ENCODE results near the gene CCNB3. TPM values are rescaled to one million over a fixed set of nuclear protein-coding genes. Genes with fewer than 3 reads are reported as not detected.

Gene CCNB3
- polyA plus RNA-seq, 3 donors = 0.08 to 0.21 TPM; not detected in 1

GRCh38 chrX:50333308-50333707 lies 128.7 kb downstream of the CCNB3 start:
- Histone ChIP-seq H3K36me3 (replicated peaks in 1 of 2; ENCODE audit: control insufficient read depth in 1 of 2, insufficient read depth in 2 of 2, low read length in 2 of 2) (no peaks in the 10 kb centered on the region), H3K9ac (ENCODE audit: insufficient read depth, low read length, poor library complexity, severe bottlenecking) (no peak overlapping the region), H2AFZ (ENCODE audit: insufficient read depth, low read depth, low read length, poor library complexity, severe bottlenecking) (no peak overlapping the region), H3K9me3 (replicated peaks in 1 of 2; ENCODE audit: control insufficient read depth in 1 of 2, insufficient read depth in 1 of 2, low read length in 2 of 2) (peaks cover 0 to 11% of the 10 kb centered on the region in 2 donors), H3K79me2 (ENCODE audit: insufficient read depth, low read length) (no peaks in the 10 kb centered on the region), H3K4me3 (replicated peaks in 1 of 3; ENCODE audit: low read depth in 2 of 3, low read length in 3 of 3) (no peak overlapping the region), H4K20me1 (ENCODE audit: insufficient read depth, low read length) (no peaks in the 10 kb centered on the region), H3K4me2 (replicated peaks; ENCODE audit: extremely low read depth, low read length, poor library complexity, severe bottlenecking) (no peak overlapping the region), H3K27me3 (ENCODE audit: control insufficient read depth in 2 of 2, insufficient read depth in 2 of 2, low read length in 2 of 2) (no peaks in the 10 kb centered on the region), H3K4me1 (ENCODE audit: control insufficient read depth in 1 of 2, insufficient read depth in 2 of 2, low read length in 2 of 2) (no peaks in the 10 kb centered on the region), H3K27ac (ENCODE audit: low read depth in 1 of 2, low read length in 2 of 2) (no peak overlapping the region)
- peaks cover 3 to 15% (median 12%) of the 10 kb centered on the region in 7 donors for H3K9me3 Mint-ChIP-seq
- no peaks in the 10 kb centered on the region for H3K4me1 Mint-ChIP-seq
- no peak for TF ChIP-seq CTCF (IDR thresholded peaks at IDR 0.05)
- no peak overlapping the region for H3K27ac Mint-ChIP-seq
- no peak overlapping the region for H3K4me3 Mint-ChIP-seq
- intact Hi-C loops (cut with micrococcal nuclease) = no loop called here
- peaks cover 0 to 5% (median 2%) of the 10 kb centered on the region in 3 donors for H3K27me3 Mint-ChIP-seq (ENCODE audit: low read depth in 3 of 3)
- WGBS (ENCODE audit: insufficient coverage) = 100% methylated on average over 1 of the region's 6 CpGs
- no peaks in the 10 kb centered on the region for H3K36me3 Mint-ChIP-seq
- no peak for DNase-seq

DNA sequence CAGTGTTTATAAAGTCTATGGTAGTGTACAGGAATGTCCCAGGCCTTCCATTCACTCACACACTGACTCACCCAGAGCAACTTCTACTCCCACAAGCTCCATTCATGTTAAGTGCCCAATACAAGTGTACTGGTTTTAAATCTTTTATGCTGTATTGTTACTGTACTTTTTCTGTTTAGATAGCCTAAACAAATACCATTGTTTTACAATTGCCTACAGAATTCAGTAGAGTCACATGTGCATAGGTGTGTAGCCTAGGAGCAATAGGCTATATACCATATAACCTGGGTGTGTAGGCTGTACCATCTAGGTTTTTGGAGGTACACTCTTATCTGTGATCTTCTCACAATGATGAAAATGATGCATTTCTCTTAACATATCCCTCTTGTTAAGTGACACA lies 139.4 kb downstream of the CCNB3 start:
- Histone ChIP-seq H2AFZ (ENCODE audit: insufficient read depth, low read depth, low read length, poor library complexity, severe bottlenecking) (no peak overlapping the region), H3K9me3 (replicated peaks in 1 of 2; ENCODE audit: control insufficient read depth in 1 of 2, insufficient read depth in 1 of 2, low read length in 2 of 2) (no peaks in the 10 kb centered on the region), H3K4me3 (replicated peaks in 1 of 3; ENCODE audit: low read depth in 2 of 3, low read length in 3 of 3) (no peak overlapping the region), H3K9ac (ENCODE audit: insufficient read depth, low read length, poor library complexity, severe bottlenecking) (no peak overlapping the region), H3K27ac (ENCODE audit: low read depth in 1 of 2, low read length in 2 of 2) (no peak overlapping the region), H3K79me2 (ENCODE audit: insufficient read depth, low read length) (no peaks in the 10 kb centered on the region), H4K20me1 (ENCODE audit: insufficient read depth, low read length) (no peaks in the 10 kb centered on the region), H3K27me3 (ENCODE audit: control insufficient read depth in 2 of 2, insufficient read depth in 2 of 2, low read length in 2 of 2) (no peaks in the 10 kb centered on the region), H3K36me3 (replicated peaks in 1 of 2; ENCODE audit: control insufficient read depth in 1 of 2, insufficient read depth in 2 of 2, low read length in 2 of 2) (no peaks in the 10 kb centered on the region), H3K4me2 (replicated peaks; ENCODE audit: extremely low read depth, low read length, poor library complexity, severe bottlenecking) (no peak overlapping the region), H3K4me1 (ENCODE audit: control insufficient read depth in 1 of 2, insufficient read depth in 2 of 2, low read length in 2 of 2) (no peaks in the 10 kb centered on the region)
- no peak for DNase-seq
- H3K9me3 Mint-ChIP-seq = peaks cover 0 to 4% (median 0%) of the 10 kb centered on the region in 7 donors
- H3K4me3 Mint-ChIP-seq = no peak overlapping the region
- no peaks in the 10 kb centered on the region for H3K36me3 Mint-ChIP-seq
- TF ChIP-seq CTCF (IDR thresholded peaks at IDR 0.05) = no peak
- no peak overlapping the region for H3K27ac Mint-ChIP-seq
- H3K4me1 Mint-ChIP-seq = no peaks in the 10 kb centered on the region
- peaks cover 0 to 11% (median 2%) of the 10 kb centered on the region in 3 donors for H3K27me3 Mint-ChIP-seq (ENCODE audit: low read depth in 3 of 3)
- intact Hi-C loops (cut with micrococcal nuclease) = no loop called here
